K562 treated with DMSO at 1 percent for 4 hours (cell line): ENCODE measurements around the gene FDCSP. TPM values are rescaled to one million over a fixed set of nuclear protein-coding genes. Genes with fewer than 3 reads are reported as not detected.

Source experiments
- total RNA-seq: library from RNA; unstranded; fragments of 300-600 nt; gene quantifications from 2 replicates; pipeline ENCODE4 v1.2.3, GENCODE V29; 2022; ENCODE audit not compliant: insufficient read depth

FDCSP gene
- not detected in 2 replicates for total RNA-seq

DNA sequence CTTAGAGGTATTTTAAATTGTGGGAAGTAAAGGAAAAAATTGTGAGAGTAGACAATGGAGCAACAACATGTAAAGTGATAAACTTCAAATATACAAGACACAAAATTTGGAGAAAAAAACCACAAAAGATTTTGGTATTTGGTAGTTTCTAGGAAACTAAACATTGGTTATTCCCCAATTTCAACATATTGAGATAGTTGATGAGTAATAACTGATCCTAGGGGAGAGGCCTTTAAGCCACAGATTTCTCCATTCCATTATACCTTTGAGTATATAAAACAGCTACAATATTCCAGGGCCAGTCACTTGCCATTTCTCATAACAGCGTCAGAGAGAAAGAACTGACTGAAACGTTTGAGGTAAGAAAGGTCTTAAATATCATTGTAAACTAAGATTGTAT is at the start of gene FDCSP:
Gene FDCSP, plus strand, starts transcription at position 301 of the 400 bp plus-strand sequence. CDS start 5,071 bp downstream, outside the sequence.

DNA sequence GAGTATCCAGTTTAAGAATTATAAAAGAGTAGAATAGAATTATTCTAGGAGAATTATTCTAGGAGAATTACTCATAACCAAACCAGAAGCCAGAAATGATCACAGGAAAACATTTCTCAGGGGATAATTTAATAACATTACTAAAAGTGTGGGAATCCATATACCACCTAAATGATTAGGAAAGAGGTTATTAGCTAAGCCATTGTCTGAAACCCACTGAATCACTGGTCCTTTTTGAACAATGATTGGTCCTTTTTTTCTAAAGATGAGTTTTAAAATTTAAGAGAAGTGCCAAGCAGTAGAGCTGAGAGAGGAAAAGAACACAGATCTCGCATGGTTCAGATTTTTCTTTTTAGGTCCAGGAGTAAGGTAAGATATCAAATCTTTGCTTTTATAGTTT is 30.5 kb upstream of the FDCSP start, which contains the start of gene ODAM:
Gene ODAM, plus strand, starts transcription at position 301 of the 400 bp plus-strand sequence. CDS start 819 bp downstream, outside the sequence.

GRCh38 chr4:70242297-70242696 is 16.4 kb downstream of the FDCSP start, which contains the start of gene CSN3:
Gene CSN3, plus strand, starts transcription at chr4:70242597. Its CDS starts 2,223 bp downstream, at chr4:70244820.

Other genes with a start within 250 kb of the FDCSP start
- gene STATH, start 230.2 kb upstream of the FDCSP start, total RNA-seq: not detected in 2 replicates
- gene HTN3, start 197.7 kb upstream of the FDCSP start, total RNA-seq: not detected in 2 replicates
- not detected in 2 replicates for gene HTN1, start 175.7 kb upstream of the FDCSP start, total RNA-seq
- gene PRR27, start 71.9 kb upstream of the FDCSP start, total RNA-seq: not detected in 2 replicates
- not detected in 2 replicates for gene ODAM, start 30.4 kb upstream of the FDCSP start, total RNA-seq
- not detected in 2 replicates for gene CSN3, start 16.5 kb downstream of the FDCSP start, total RNA-seq
- not detected in 2 replicates for gene CABS1, start 108.9 kb downstream of the FDCSP start, total RNA-seq
- gene SMR3A, start 134.6 kb downstream of the FDCSP start, total RNA-seq: not detected in 2 replicates
- gene SMR3B, start 157.0 kb downstream of the FDCSP start, total RNA-seq: not detected in 2 replicates
- not detected in 2 replicates for gene OPRPN, start 171.8 kb downstream of the FDCSP start, total RNA-seq
- gene MUC7, start 246.1 kb downstream of the FDCSP start, total RNA-seq: not detected in 2 replicates